Gastrocnemius medialis (tissue), 4 donors: ENCODE measurements around the gene MTCL3.

Experiments used
- ATAC-seq, 2 donors: fragments of 150-250 bp; one replicate each; pipeline ENCODE4 v1.9.1; 2016
- DNase-seq, 2 donors: peaks; one replicate each; pipeline ENCODE4 v3.0.0-alpha.2; 2019
- H3K27ac ChIP-seq, 4 donors: fragments of 200-600 bp; sonication (generic); 1 replicate in 1 of 4; 2 replicates in 3 of 4; pipeline ENCODE4 v1.5.1; 2016 to 2018; ENCODE audit warnings: mild to moderate bottlenecking in 2 of 4, moderate library complexity in 1 of 4
- H3K27me3 ChIP-seq, 3 donors: fragments of 200-600 bp; sonication (generic) in 2 of 3; 1 replicate in 1 of 3; 2 replicates in 2 of 3; pipeline versions ENCODE4 v1.5.1 to v1.6.0; 2016 to 2019; ENCODE audit warnings: mild to moderate bottlenecking in 1 of 3, moderate library complexity in 1 of 3
- H3K36me3 ChIP-seq, 2 donors: fragments of 200-600 bp; sonication (generic) in 1 of 2; one replicate each; pipeline ENCODE4 v1.5.1; 2017 to 2018
- H3K4me1 ChIP-seq, 2 donors: fragments of 200-600 bp; sonication (generic) in 1 of 2; one replicate each; pipeline ENCODE4 v1.5.1; 2016 to 2017; ENCODE audit warnings: mild to moderate bottlenecking in 2 of 2
- H3K4me3 ChIP-seq, 4 donors: fragments of 200-600 bp; sonication (generic) in 3 of 4; 1 replicate in 1 of 4; 2 replicates in 3 of 4; pipeline ENCODE4 v1.5.1; 2016 to 2019; ENCODE audit warnings: mild to moderate bottlenecking in 2 of 4
- H3K9me3 ChIP-seq, 3 donors: fragments of 200-600 bp; sonication (generic) in 2 of 3; 1 replicate in 1 of 3; 2 replicates in 2 of 3; pipeline ENCODE4 v1.5.1; 2016 to 2019
- POLR2A ChIP-seq, 2 donors: fragments of 450-650 bp; IDR thresholded peaks; one replicate each; pipeline ENCODE4 v1.6.1; 2017; ENCODE audit warnings: antibody characterized with exemption in 2 of 2, mild to moderate bottlenecking in 2 of 2, moderate library complexity in 2 of 2
- in situ Hi-C, 4 donors: fragments of 200-750 bp; cut with MboI; loops; one replicate each; pipeline versions ENCODE4 v1.15.0 to v1.8.0; 2017; ENCODE audit warnings: low sequenced_read_pairs in 4 of 4
- intact Hi-C: fragments of 100-400 bp; cut with DNase I; formaldehyde crosslinking; loops from one replicate; pipeline ENCODE4 v1.15.1; 2023; ENCODE audit warnings: low total_unique reads
- TF ChIP-seq, protein P1 (sequence below), 5 experiments: fragments of 450-650 bp in 3 of 5; fragments of 200-600 bp in 2 of 5; sonication (generic) in 2 of 5; IDR thresholded peaks in 4 of 5; conservative IDR thresholded peaks in 1 of 5; 1 replicate in 4 of 5; 2 replicates in 1 of 5; pipeline ENCODE4 v1.5.1; 2016 to 2019; ENCODE audit warnings: antibody characterized with exemption in 5 of 5, mild to moderate bottlenecking in 3 of 5, moderate library complexity in 3 of 5

MTCL3 gene

GRCh38 chr6:127533736-127534135 is 14.6 kb upstream of the MTCL3 start:
- TF ChIP-seq, protein P1, sequence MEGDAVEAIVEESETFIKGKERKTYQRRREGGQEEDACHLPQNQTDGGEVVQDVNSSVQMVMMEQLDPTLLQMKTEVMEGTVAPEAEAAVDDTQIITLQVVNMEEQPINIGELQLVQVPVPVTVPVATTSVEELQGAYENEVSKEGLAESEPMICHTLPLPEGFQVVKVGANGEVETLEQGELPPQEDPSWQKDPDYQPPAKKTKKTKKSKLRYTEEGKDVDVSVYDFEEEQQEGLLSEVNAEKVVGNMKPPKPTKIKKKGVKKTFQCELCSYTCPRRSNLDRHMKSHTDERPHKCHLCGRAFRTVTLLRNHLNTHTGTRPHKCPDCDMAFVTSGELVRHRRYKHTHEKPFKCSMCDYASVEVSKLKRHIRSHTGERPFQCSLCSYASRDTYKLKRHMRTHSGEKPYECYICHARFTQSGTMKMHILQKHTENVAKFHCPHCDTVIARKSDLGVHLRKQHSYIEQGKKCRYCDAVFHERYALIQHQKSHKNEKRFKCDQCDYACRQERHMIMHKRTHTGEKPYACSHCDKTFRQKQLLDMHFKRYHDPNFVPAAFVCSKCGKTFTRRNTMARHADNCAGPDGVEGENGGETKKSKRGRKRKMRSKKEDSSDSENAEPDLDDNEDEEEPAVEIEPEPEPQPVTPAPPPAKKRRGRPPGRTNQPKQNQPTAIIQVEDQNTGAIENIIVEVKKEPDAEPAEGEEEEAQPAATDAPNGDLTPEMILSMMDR (IDR thresholded peaks at IDR 0.05 in 4 of 5, conservative IDR thresholded peaks at IDR 0.05 in 1 of 5), result no peak
- no peak for TF ChIP-seq POLR2A (IDR thresholded peaks at IDR 0.05)
- no peak for DNase-seq
- Histone ChIP-seq H3K27ac (no peak overlapping the region), H3K36me3 (no peaks in the 10 kb centered on the region), H3K27me3 (no peaks in the 10 kb centered on the region), H3K4me3 (no peak overlapping the region), H3K9me3 (no peaks in the 10 kb centered on the region), H3K4me1 (no peaks in the 10 kb centered on the region)
- in situ Hi-C loops (loop anchor here (5.0 to 25.0 kb wide), 3 partner anchors 61 to 229 kb away; partner anchors contain the start of gene ECHDC1 (in 1 of the 4)), intact Hi-C loops (no loop called here)
- no peak for ATAC-seq

DNA sequence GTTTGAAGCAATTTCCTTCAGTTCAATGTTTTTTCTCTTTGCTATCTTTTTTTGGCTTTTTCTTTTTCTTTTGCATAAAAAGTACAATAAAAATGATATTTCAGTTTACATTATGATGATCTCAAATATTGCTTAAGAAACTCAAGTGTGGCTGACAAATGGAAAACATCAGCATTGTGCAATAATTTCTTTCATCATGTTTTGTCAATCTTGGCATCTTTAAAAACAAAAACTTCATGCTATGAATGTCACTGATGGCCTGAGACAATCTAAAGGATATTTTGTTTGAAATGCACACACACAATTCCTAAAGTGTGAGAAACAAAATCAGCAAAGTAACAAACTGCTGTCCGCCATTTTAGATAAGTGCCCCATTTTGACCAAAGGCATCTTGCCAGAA is 13.9 kb upstream of the MTCL3 start:
- Histone ChIP-seq H3K4me1 (no peaks in the 10 kb centered on the region), H3K36me3 (no peaks in the 10 kb centered on the region), H3K27ac (no peak overlapping the region), H3K4me3 (no peak overlapping the region), H3K27me3 (no peaks in the 10 kb centered on the region), H3K9me3 (no peaks in the 10 kb centered on the region)
- TF ChIP-seq, protein P1 (IDR thresholded peaks at IDR 0.05 in 4 of 5, conservative IDR thresholded peaks at IDR 0.05 in 1 of 5), result no peak
- TF ChIP-seq POLR2A (IDR thresholded peaks at IDR 0.05), result no peak
- in situ Hi-C loops, result loop anchor here (5.0 to 25.0 kb wide), 3 partner anchors 61 to 228 kb away; partner anchors contain the start of gene ECHDC1 (in 1 of the 4)
- ATAC-seq, result no peak
- no peak for DNase-seq
- intact Hi-C loops, result no loop called here

GRCh38 chr6:127522714-127523113 is 3.6 kb upstream of the MTCL3 start:
- no peaks in the 10 kb centered on the region for H3K9me3 ChIP-seq
- H3K27ac ChIP-seq, result no peak overlapping the region
- ATAC-seq, result no peak
- in situ Hi-C loops (no loop called here), intact Hi-C loops (no loop called here)
- peaks cover 43 to 55% (median 47%) of the 10 kb centered on the region in 3 donors for H3K27me3 ChIP-seq
- DNase-seq, result no peak
- no peak overlapping the region for H3K4me3 ChIP-seq
- no peak for TF ChIP-seq POLR2A (IDR thresholded peaks at IDR 0.05)
- TF ChIP-seq, protein P1 (IDR thresholded peaks at IDR 0.05 in 4 of 5, conservative IDR thresholded peaks at IDR 0.05 in 1 of 5), result no peak
- no peaks in the 10 kb centered on the region for H3K36me3 ChIP-seq
- H3K4me1 ChIP-seq, result peaks cover 0 to 4% of the 10 kb centered on the region in 2 donors

- intact Hi-C loops (no loop called here), in situ Hi-C loops (no loop called here)
- no peak for DNase-seq
- TF ChIP-seq, protein P1 (IDR thresholded peaks at IDR 0.05 in 4 of 5, conservative IDR thresholded peaks at IDR 0.05 in 1 of 5), result no peak
- TF ChIP-seq POLR2A (IDR thresholded peaks at IDR 0.05), result no peak
- no peak for ATAC-seq
- H3K9me3 ChIP-seq, result no peaks in the 10 kb centered on the region
- H3K27me3 ChIP-seq, result peaks cover 43 to 55% (median 48%) of the 10 kb centered on the region in 3 donors
- peaks cover 8 to 13% of the 10 kb centered on the region in 2 donors for H3K4me1 ChIP-seq
- H3K4me3 ChIP-seq, result no peak overlapping the region
- H3K36me3 ChIP-seq, result no peaks in the 10 kb centered on the region
- H3K27ac ChIP-seq, result no peak overlapping the region
These were observed 931 bp upstream of the MTCL3 start for GRCh38 chr6:127520066-127520465.

GRCh38 chr6:127519469-127519785 is 292 bp upstream of the MTCL3 start:
- Histone ChIP-seq H3K4me1 (peaks cover 14 to 15% of the 10 kb centered on the region in 2 donors), H3K9me3 (no peaks in the 10 kb centered on the region), H3K36me3 (no peaks in the 10 kb centered on the region), H3K27me3 (peaks cover 46 to 55% (median 48%) of the 10 kb centered on the region in 3 donors), H3K27ac (no peak overlapping the region), H3K4me3 (no peak overlapping the region)
- in situ Hi-C loops (no loop called here), intact Hi-C loops (loop anchor here (5.0 kb wide), 1 partner anchor 62 kb away; the partner anchor contains the start of gene KIAA0408)
- ATAC-seq (no peak), DNase-seq (no peak)
- TF ChIP-seq, protein P1 (IDR thresholded peaks at IDR 0.05 in 4 of 5, conservative IDR thresholded peaks at IDR 0.05 in 1 of 5), result no peak
- no peak for TF ChIP-seq POLR2A (IDR thresholded peaks at IDR 0.05)
